Measurements from ENCODE around the gene NTSR1.

NTSR1 gene

GRCh38 chr20:62710886-62711702 is 2.5 kb downstream of the NTSR1 start:
- DNase-seq, result no peak

- DNase-seq, result no peak
These were observed 3.1 kb downstream of the NTSR1 start for GRCh38 chr20:62711703-62712101.

DNA sequence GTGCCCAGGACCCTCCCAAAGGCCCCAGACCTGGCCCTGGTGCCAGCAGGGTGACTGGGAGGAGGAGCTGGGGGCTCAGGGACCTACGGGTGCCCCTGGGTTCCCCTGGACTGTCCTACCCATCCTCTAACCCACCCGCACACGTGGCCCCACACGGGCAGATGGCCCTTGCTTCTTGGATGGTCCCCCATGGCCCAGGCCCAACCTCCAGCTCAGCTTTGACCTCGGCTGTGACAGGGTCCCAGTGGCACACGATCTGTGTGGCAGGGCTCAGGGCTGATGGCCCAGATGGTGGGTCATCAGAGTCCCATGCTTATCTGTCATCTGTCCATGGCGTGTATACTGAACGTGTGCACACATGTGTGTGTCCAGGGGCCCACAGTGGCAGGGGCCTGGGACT is 4.0 kb downstream of the NTSR1 start:
- no peak for DNase-seq

DNA sequence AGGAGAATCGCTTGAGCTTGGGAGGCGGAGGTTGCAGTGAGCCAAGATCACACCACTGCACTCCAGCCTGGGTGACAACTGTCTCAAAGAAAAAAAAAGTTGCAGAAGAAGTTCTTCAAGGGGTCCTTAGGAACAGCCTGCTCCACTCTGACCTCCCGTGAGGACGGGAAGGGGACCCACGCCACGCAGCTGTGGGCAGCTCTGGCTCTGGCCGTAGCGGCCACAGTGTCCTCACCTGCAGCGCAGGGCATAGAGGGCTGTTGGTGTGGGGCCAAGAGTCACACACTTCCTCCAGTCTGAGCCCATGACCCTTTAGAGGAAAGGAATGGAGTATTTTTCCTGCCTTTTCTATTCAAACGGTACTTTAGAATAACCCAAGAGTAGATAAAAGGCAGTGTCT is 5.4 kb downstream of the NTSR1 start:
- DNase-seq, result no peak

GRCh38 chr20:62714799-62715198 is 6.2 kb downstream of the NTSR1 start:
- DNase-seq, result no peak

DNA sequence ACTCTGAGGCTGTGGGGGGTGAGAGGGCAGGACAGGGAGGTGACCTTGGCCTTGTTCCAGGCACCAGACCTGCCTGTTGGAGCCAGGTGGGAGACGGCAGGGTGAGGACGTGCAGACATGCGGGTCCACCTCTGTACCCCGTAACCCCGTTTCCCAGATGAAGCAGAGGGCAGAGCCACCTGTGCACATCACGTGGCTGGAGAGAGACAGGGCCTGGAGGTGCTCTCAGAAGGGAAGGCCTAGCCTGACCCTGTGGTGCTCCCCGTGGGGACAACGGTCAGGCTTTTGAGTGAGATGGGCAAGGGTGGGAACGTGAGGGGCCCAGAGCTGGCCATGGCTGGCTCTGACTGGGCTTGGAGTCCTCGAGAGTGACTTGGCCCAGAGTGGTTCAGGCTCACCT is 6.6 kb downstream of the NTSR1 start:
- DNase-seq, result no peak

DNA sequence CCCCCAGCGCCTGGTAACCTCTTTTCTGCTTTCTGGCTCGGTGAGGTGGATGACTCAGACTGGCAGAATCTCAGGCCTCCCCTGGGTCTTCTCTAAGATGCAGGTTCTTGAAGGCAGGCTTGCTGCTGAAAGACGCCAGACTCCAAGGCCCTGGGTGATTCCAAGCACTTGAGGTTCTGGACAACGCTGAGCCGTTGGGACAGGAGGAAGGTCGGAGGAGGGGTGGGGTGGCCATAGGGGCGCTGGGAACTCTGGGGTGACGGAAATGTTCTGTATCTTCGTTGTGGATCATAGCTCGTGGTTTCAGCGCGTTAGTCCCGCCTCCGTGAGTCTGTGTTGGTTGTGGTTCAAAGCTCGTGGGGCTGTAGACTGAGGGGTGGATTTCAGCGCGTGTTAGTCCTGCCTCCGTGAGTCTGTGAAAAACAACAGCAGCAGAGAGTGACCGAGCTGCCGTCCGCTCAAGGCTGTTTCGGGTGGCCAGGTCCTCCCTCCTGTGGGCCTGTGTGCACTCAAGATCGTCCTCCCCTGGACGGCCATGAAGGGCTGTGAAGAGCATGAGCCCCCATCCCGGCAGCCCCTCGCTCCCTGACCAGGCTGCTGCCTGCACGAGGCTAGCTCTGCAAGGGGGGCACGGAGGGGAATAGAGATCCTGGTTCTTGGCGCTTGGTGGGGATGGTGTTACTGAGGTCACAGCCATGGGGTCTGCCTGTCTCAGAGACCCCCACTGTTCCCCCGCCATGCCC is 7.7 kb downstream of the NTSR1 start:
- no peak for DNase-seq

GRCh38 chr20:62716941-62717310 is 8.3 kb downstream of the NTSR1 start:
- DNase-seq, result no peak

GRCh38 chr20:62717933-62718332 is 9.3 kb downstream of the NTSR1 start:
- DNase-seq, result no peak

DNA sequence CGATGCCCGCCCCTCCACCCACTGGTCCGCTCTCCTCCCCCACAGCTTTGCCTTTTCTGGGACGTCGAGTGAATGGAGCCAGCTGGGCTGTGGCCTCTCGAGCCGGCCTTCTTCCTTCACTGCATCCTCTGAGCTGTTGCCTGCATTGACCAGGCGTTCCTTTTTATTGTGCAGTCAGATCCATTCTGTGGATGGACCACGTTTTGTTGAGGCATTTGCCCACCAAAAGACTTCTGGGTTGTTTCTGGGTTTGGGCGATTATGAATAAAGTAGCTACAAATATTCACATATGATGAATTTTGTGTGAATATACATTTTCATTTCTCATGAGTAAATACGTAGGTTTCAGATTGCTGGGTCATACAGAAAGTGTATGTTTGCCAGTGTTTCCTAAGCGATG is 9.9 kb downstream of the NTSR1 start:
- no peak for DNase-seq

DNA sequence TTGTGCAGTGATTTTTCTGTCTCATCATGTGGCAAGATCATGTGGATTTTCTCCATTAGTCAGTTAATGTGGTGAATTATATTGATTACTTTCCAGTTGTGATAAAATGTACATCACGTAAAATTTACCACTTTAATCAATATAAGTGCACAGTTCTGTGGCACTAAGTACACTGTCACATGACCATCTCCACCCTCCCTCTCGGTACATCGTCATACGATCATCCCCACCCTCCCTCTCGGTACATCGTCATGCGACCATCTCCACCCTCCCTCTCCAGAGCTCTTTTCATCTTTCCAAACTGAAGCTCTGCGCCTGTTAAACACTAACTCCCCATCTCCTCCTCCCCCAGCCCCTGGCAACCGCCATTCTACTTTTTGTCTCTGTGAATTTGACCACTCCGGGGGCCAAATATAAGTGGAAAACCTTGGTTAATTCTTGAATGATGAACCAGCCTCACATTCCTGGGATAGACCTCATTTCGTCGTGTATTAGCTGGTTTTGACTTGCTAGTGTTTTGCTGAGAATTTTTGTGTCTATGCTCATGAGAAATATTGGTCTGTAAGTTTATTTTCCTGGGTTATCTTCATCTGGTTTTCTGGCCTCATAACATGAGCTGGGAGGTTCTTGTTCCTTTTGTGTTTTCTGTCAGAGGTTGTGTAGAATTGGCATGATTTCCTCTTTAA is 10.8 kb downstream of the NTSR1 start:
- no peak for DNase-seq

GRCh38 chr20:62721511-62722370 is 13.1 kb downstream of the NTSR1 start:
- no peak for DNase-seq

- no peak for DNase-seq
These were observed 14.0 kb downstream of the NTSR1 start for GRCh38 chr20:62722627-62723026.

DNA sequence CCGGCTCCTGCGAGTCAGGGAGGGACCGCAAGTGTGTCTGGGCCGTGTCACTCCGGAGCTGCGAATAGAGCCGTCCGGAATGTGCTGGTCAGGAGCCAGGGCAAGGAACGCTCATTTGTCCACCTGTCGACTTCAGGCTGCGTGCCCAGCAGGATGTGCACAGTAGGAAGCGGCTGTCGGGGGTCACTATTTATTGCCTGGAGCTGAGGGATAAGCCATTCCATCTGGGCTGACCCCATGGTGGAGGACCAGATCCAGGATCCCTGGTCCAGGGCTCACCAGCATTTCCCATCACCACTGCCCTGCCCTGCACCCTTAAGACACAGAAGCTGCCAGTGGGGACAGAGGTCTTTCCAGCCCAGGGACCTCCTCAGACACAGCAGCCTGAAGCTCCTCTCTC is 14.7 kb downstream of the NTSR1 start:
- DNase-seq, result no peak

DNA sequence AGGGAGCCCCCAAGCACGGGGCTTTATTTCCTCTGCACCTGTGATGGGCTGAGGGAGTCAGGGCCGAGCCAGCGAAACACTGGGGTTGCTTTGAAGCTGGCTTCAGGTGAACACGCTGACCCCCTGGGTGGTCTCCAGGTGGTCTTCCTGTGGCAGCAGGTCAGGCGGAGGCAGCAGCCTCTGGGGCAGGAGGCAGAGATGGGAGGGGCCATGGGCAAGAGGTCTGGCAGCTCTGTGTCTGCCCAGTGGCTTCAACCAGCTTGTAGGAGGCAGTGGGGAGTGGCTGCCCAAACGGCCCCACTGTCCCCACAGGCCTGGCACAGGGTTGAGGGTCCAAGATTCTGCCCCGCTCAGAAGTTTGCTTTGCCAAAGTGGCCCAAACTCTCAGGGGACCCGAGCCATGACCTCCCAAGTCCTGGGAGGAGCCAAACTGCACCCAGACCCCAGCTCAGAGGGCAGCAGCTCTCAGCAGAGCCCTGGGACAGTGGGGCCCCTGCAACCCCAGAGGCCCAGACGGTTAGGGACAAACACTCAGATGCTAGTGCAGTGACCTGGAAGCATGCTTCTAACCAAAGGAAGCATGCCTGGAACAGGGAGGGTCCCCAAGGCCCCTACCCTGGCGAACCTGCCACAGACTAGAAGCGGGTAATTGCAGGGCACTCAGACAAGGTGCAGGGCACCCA is 15.3 kb downstream of the NTSR1 start:
- no peak for DNase-seq

- DNase-seq, result no peak
These were observed 16.3 kb downstream of the NTSR1 start for GRCh38 chr20:62724692-62725595.

DNA sequence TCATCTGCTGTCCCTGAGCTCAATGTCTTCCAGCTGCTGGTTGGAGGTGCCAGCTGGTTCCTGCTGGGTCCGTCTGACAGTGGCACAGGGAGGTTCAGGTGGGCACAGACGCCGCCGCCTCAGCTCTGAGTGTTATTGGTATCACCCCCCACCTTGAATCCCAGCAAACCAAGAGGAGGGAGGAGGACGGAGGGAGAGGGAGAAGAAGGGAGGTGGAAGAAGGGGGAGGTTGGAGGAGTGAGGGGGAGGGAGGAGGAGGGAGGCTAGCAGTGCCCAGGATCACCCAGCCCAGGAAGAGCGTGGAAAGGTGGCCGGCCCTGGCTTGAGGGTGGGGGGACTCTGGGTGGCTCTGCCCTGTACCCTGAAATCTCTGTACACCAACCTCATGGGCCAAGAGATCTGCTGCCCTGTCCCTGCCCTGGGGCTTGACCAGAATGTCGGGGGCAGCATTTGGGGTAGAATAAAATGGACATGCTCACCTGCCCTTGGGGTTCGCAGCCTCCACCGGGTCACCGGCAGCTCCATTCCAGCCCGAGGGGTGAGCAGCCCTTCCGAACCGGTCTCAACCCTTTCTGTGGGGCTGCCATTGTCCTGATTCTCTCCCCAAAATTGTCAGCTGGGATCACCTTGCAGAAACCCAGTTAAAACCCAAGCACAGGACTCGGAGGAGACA is 17.1 kb downstream of the NTSR1 start:
- no peak for DNase-seq

- DNase-seq, result no peak
These were observed 17.6 kb downstream of the NTSR1 start for GRCh38 chr20:62726276-62726675.

- no peak for DNase-seq
These were observed 18.3 kb downstream of the NTSR1 start for GRCh38 chr20:62726716-62727583.

GRCh38 chr20:62727584-62728027 is 19.0 kb downstream of the NTSR1 start:
- no peak for DNase-seq
